Astrocyte of the spinal cord (primary cell): Measurements from ENCODE around the gene HMGCR.

Experiments
- DNase-seq: peaks from one replicate; pipeline ENCODE4 v3.0.0; 2011; ENCODE audit warnings: low read depth, low spot score
- H3K4me3 ChIP-seq: 2 replicates; pipeline ENCODE4 v1.5.1; 2011; ENCODE audit warnings: low read depth, mild to moderate bottlenecking, low read length, moderate library complexity
- CTCF ChIP-seq: IDR thresholded peaks from 2 replicates; pipeline ENCODE4 v1.5.1; 2012; ENCODE audit warnings: low read depth, mild to moderate bottlenecking, low read length, inconsistent platforms
- in situ Hi-C: cut with HindIII; loops from 2 replicates; pipeline ENCODE4 v1.10.0; 2017; ENCODE audit warnings: low sequenced_read_pairs

Gene HMGCR

GRCh38 chr5:75363726-75364495 is 26.9 kb downstream of the HMGCR start:
- H3K4me3 ChIP-seq: no peak overlapping the region
- TF ChIP-seq CTCF: no peak
- DNase-seq: no peak
- in situ Hi-C loops: no loop called here

- no peak for TF ChIP-seq CTCF
- DNase-seq: no peak
- no peak overlapping the region for H3K4me3 ChIP-seq
- in situ Hi-C loops: no loop called here
Observed at GRCh38 chr5:75364571-75365280, 27.7 kb downstream of the HMGCR start.

GRCh38 chr5:75365740-75366139 is 28.7 kb downstream of the HMGCR start:
- no peak overlapping the region for H3K4me3 ChIP-seq
- TF ChIP-seq CTCF: no peak
- in situ Hi-C loops: no loop called here
- DNase-seq: no peak

GRCh38 chr5:75366787-75367186 is 29.8 kb downstream of the HMGCR start:
- no peak overlapping the region for H3K4me3 ChIP-seq
- DNase-seq: no peak
- in situ Hi-C loops: no loop called here
- no peak for TF ChIP-seq CTCF

- in situ Hi-C loops: no loop called here
- no peak overlapping the region for H3K4me3 ChIP-seq
- peak; percentile 57 for DNase-seq
- no peak for TF ChIP-seq CTCF
Observed at GRCh38 chr5:75367401-75367800, 30.4 kb downstream of the HMGCR start.

- peak; percentile 53 for DNase-seq
- in situ Hi-C loops: no loop called here
- TF ChIP-seq CTCF: no peak
- H3K4me3 ChIP-seq: no peak overlapping the region
Observed at GRCh38 chr5:75368391-75368790, 31.4 kb downstream of the HMGCR start.
